HL-60 (cell line): ENCODE measurements around the gene MSI2.

Experiments used
- DNase-seq, 2 experiments: peaks; one replicate each; pipeline ENCODE4 v3.0.0-alpha.2; 2010 to 2020; ENCODE audit warnings: low read depth in 1 of 2, low spot score in 1 of 2
- H3K27ac ChIP-seq: fragments of 250-450 bp; sonication (Bioruptor Pico); replicated peaks from 2 replicates; pipeline ENCODE4 v1.5.1; 2020; ENCODE audit warnings: mild to moderate bottlenecking, moderate library complexity
- H3K27me3 ChIP-seq: fragments of 250-450 bp; sonication (Bioruptor Pico); 2 replicates; pipeline ENCODE4 v1.5.1; 2021; ENCODE audit warnings: mild to moderate bottlenecking, moderate library complexity; ENCODE audit not compliant: insufficient read depth, poor library complexity, severe bottlenecking
- H3K4me3 ChIP-seq: replicated peaks from 2 replicates; pipeline ENCODE4 v1.5.1; 2011; ENCODE audit warnings: mild to moderate bottlenecking, control low read depth, low read length; ENCODE audit not compliant: insufficient read depth
- CTCF ChIP-seq: IDR thresholded peaks from one replicate; pipeline ENCODE4 v1.5.1; 2011; ENCODE audit warnings: low read length, control low read depth, inconsistent platforms; ENCODE audit not compliant: insufficient read depth
- GABPA ChIP-seq: IDR thresholded peaks from 2 replicates; pipeline ENCODE4 v1.6.1; 2012; ENCODE audit warnings: low read depth
- POLR2AphosphoS5 ChIP-seq: IDR thresholded peaks from 2 replicates; pipeline ENCODE4 v1.6.1; 2012; ENCODE audit warnings: low read depth
- REST ChIP-seq: IDR thresholded peaks from 2 replicates; pipeline ENCODE4 v1.6.1; 2012; ENCODE audit warnings: low read depth; ENCODE audit not compliant: insufficient replicate concordance
- SPI1 ChIP-seq: IDR thresholded peaks from 2 replicates; pipeline ENCODE4 v1.6.1; 2012; ENCODE audit warnings: low read depth, mild to moderate bottlenecking, borderline replicate concordance

MSI2 gene

DNA sequence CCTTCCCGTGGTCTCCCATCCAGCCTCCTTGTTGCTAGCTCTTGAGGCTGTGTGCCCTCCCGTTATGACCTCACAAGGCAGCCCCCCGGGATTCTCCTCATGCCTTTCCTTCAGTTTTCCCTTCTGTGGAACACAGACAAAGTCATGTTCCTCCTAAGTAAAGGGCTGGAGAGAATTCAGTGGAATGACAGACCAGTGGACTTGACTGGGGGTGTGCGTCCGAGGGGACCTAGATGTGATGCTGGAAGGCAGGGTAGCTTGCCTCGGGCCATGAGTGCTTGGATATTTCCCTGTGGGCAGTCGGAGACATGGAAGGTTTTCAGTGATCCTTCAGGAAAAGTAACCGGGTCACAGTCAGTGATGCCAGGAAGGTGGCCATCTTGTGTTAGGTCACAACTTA is 247.9 kb downstream of the MSI2 start:
- no peak overlapping the region for H3K4me3 ChIP-seq
- no peak for TF ChIP-seq SPI1
- TF ChIP-seq REST, result no peak
- no peak for TF ChIP-seq GABPA
- TF ChIP-seq POLR2AphosphoS5, result no peak
- TF ChIP-seq CTCF, result no peak
- DNase-seq, result no peak
- H3K27me3 ChIP-seq, result no peaks in the 10 kb centered on the region
- no peak overlapping the region for H3K27ac ChIP-seq

- Histone ChIP-seq H3K4me3 (no peak overlapping the region), H3K27ac (no peak overlapping the region), H3K27me3 (no peaks in the 10 kb centered on the region)
- TF ChIP-seq CTCF (no peak), POLR2AphosphoS5 (no peak), REST (no peak), GABPA (no peak), SPI1 (no peak)
- DNase-seq, result no peak
Measured at GRCh38 chr17:57505841-57506773, 249.8 kb downstream of the MSI2 start.

DNA sequence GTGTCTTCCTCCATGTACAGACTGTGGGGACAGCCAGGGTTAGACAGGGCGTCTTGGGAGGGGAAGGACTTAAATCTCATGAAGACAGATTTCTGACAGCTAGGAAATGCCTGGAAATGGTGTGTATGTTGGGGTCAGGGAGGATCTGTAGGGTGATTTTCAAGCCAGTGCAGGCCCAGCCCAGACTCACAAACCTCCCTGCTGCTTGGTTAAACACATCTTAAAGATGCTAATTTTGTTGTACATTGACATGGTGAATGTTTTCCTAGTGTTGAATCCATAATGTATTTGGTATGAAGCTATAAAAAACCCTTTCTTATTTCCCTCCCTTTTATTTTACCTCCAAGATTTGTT is 250.4 kb downstream of the MSI2 start:
- Histone ChIP-seq H3K27ac (no peak overlapping the region), H3K4me3 (no peak overlapping the region), H3K27me3 (no peaks in the 10 kb centered on the region)
- TF ChIP-seq SPI1 (no peak), REST (no peak), CTCF (no peak), POLR2AphosphoS5 (no peak), GABPA (no peak)
- no peak for DNase-seq
